HG03039 (cell line): Measurements from ENCODE around the gene AP3S2.
"Not testable (repeated sequence)": the region's sequence is repeated elsewhere in the genome, so short reads cannot be mapped to it uniquely, and the experiment has no call there.

Source experiments
- ATAC-seq: cut with Tn5 transposase; IDR thresholded peaks from one replicate; pipeline ENCODE4 v1.9.1; 2021; ENCODE audit warnings: mild to moderate bottlenecking, moderate library complexity; ENCODE audit not compliant: unreplicated experiment

Gene AP3S2

DNA sequence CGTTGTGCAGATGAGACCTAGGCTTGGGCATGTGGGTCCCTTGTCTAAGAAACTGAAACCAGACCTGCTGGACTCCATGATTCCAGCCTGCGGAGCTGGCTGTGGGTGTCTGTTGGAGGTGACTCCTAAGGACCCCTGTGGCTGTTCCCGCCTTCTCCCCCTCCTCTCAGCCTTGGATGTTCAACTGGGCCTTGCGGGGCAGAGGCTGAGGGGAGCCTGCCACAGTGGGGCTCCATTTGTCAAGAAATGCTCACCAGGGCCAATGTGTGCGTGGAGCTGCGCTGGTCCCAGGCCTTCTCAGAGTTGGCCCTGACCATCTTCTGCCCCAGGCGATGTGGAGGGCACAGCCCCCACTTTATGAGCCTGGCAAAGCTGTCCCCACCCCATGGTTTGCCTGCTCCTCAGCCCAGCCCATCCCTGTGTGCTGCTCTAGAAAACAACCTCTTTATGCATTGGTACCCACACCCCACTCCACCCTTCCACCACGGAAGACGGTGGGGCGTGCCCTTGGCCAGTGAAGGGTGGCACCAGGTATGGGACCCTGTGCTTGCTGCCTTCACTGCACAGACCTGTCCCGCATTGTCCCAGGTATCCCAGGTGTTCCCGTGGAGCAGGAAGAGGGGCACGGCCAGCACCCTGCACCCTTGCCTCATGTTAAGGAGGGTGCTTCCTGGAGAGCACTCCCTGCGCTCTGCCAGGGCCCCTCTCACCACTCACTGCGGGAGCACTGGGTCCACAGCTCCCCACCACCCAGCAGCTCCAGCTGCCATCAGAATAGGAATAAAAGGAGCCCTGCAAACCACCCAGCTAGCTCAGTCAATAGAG, 109.7 kb downstream of the AP3S2 start:
- no peak for ATAC-seq

GRCh38 chr15:89783111-89783860, 110.5 kb downstream of the AP3S2 start:
- ATAC-seq = no peak

GRCh38 chr15:89782619-89782950, 111.2 kb downstream of the AP3S2 start:
- ATAC-seq = not testable (repeated sequence)

DNA sequence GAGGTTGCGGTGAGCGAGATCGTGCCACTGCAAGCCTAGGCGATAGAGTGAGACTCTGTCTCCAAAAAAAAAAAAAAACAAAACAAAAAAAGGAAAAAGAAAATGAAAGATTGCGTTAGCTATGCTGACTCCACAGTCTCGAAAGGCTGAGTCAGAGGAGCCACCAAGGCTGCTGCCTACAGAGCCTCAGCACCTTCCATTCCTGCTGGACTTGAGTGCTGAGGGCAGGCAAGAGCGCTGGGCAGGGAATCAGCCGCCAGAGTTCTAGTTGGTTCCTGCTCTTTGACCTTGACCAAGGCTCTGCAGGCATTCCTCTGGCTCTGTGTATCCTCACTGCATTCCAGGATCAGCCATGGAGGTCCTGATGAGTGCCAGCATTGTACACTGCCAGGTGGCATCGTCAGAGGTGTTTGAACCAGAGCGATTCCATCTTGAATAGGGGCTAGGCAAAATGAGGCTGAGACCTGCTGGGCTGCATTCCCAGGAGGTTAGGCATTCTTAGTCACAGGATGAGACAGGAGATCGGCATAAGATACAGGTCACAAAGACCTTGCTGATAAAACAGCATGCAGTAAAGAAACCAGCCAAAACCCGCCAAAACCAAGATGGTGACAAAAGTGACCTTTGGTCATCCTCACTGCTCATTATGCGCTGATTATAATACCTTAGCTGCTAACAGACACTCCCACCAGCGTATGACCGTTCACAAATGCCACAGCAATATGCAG, 111.7 kb downstream of the AP3S2 start:
- no peak for ATAC-seq

- no peak for ATAC-seq
Measured at GRCh38 chr15:89781055-89781454, 112.7 kb downstream of the AP3S2 start.

GRCh38 chr15:89780601-89781000, 113.2 kb downstream of the AP3S2 start:
- ATAC-seq = no peak
